HG03571 (cell line): ENCODE data around the gene ZNF821.
"Not testable (repeated sequence)": the region's sequence is repeated elsewhere in the genome, so short reads cannot be mapped to it uniquely, and the experiment has no call there.

ENCODE experiments used
- ATAC-seq: cut with Tn5 transposase; IDR thresholded peaks from one replicate; pipeline ENCODE4 v1.9.1; 2021; ENCODE audit not compliant: unreplicated experiment

ZNF821 gene, protein sequence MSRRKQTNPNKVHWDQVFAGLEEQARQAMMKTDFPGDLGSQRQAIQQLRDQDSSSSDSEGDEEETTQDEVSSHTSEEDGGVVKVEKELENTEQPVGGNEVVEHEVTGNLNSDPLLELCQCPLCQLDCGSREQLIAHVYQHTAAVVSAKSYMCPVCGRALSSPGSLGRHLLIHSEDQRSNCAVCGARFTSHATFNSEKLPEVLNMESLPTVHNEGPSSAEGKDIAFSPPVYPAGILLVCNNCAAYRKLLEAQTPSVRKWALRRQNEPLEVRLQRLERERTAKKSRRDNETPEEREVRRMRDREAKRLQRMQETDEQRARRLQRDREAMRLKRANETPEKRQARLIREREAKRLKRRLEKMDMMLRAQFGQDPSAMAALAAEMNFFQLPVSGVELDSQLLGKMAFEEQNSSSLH

DNA sequence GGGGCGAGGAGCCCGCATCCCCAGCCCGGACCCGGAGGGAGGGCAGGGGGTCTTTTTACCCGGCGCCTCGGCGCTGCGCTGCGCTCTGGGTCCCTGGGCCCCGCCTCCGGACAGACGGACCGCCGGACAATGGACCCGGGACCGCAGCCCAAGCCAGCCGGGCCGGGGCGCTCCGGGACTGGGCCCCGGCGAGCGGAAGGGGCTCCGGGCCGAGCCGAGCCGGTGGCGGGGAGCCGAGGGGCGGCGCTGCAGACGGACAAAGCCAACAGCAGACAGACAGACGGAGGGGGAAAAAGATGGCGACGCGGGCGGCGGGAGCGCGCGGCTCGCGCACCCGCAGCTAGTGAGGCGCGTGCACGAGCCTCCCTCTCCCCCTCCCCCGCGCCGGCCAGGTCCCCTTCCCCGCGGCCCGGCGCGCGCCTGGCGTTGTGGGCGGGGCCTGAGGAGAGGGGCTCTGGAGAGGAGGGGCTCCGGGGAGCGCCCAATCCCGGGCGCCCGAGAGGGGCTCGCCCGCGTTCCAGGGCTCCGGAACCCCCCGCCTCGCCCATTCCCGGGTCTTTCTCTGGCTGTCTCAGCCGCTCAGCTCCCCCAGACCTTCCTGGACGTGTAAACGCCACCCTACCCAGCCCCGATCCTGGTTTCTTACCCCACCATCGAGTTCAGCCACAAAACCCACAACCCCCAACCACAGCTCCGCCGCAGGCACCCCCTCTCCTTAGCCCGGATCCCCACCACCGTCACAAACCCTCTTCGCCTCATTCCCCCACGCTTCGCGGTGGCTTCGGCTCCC is at the start of gene ZNF821:
Gene ZNF821 (minus strand): TSS at position 334 of the 790 bp plus-strand sequence. CDS start 4,236 bp downstream, outside the sequence.
- no peak for ATAC-seq

DNA sequence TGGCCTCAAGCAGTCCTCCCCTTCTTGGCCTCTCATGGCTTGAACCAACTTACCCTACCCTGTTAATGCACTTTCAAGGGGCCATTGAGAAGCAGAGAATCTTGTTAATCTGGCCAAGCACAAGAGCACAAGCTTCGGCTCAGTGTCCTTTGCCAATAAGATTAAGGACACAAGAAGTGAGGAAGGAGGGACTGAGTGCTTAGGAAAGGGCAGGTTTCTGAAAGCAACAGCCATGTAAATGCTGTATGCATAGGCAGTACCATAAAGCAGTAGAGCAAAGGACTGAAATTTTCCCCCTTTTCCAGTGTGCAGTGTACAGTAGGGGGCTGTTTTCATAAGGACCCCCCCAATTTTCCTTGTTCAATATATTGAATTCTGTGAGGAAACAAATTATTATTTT is 49.0 kb upstream of the ZNF821 start:
- ATAC-seq = no peak

DNA sequence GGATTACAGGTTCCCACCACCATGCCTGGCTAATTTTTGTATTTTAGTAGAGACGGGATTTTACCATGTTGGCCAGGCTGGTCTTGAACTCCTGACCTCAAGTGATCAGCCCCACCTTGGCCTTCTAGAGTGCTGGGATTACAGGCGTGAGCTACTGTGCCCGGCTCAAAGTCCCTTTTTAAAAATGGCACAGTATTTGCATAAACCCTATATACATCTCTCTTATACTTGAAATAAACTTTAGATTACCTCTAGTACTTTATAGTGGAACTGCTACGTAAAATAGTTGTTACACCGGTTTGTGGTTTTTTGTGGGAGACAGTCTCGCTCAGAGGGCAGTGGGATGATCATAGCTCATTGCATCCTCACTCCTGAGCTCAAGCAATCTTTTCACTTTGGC is 47.6 kb upstream of the ZNF821 start:
- no peak for ATAC-seq

DNA sequence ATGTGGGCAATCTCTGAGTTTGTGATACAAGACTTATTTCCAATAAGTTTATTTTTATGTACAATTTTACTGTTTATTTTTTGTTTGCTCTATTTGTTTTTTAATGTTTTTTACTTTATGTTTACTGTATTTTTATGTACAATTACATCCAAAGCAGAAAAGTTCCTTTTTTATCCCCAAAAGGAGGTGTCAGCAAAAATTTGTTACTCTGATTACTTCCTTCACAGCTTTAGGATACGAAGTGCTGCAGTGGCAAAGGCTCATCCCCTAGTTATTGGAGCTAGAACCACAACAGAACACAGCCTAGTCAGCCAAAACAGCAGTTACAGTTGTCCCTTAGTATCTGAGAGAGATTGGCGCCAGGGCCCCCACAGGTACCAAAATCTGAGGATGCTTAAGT is 47.0 kb upstream of the ZNF821 start:
- no peak for ATAC-seq

DNA sequence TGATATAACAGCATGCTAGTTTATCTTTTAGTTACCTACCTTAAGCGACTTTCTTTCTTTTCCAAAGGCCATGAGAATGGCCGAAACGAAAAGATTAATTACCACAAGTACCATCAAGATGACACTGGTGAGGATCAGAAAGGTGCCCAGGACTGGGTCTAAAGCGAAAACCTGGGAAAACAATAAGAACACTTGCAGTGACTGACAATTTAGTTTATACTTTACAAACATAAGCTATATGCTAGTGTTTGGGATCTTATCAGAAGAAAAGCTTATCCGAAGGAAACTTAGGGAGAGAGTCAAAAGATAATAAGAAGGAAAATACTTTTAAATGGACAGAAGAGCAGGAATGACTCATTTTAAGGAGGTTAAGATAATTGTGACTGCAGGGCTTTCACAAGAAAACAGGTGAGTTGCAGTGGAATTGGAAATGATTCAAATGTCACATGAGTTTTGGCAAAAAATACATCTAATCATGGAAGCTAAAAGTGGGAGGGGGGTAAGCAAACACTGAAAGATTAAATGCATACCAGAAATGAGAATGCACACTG is 46.1 kb upstream of the ZNF821 start:
- ATAC-seq = no peak

DNA sequence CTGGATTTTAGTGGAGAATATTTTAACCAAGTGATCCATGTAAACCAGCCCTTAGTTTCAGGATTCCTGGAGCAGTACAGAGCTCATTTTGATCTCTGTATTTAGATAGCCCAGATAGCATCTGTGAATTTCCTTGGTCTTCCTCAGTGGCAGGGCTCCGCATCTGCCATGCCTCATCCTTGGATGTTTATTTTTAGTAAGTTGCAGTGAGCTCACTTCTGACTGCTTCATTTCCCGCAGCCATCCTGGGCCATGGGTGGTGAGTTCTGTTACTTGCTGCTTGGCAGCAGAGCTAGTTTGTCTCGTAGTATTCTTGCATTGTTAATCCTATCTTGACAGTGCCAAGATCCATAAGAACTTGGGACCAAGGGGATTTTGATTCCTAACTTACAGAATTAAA is 45.1 kb upstream of the ZNF821 start:
- ATAC-seq = no peak

DNA sequence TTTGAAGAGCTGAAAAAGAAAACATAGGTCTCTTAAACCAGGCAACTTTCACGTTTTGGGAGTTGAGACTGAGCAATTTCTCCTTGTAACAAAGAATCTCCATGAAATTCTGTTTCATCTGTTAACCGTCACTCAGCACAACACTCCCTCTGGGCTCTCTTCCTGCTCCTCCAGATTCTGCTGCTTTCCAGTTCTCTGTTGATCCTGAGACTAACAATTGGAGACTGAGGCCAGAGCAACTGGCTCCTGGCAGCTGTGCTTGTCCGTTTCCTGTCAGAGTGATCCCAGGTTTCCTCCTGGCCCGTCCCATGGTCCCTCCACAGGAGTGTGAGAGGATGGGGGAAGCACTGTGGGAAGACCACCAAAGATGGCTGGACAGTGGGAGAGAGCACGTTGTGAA is 43.8 kb upstream of the ZNF821 start:
- no peak for ATAC-seq

DNA sequence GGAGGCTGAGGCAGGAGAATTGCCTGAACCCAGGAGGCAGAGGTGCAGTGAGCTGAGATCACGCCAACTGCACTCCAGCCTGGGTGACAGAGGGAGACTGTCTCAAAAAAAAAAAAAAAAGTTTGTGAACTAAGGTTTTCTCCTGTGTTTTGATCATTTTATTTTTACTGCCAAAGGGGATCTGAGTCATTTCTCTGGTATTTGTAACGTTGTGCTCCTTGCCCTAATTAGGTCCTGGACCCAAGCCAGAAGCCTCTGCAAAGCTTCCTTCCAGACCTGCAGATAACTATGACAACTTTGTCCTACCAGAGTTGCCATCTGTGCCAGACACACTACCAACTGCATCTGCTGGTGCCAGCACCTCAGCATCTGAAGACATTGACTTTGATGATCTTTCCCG is 43.4 kb upstream of the ZNF821 start:
- ATAC-seq = no peak

DNA sequence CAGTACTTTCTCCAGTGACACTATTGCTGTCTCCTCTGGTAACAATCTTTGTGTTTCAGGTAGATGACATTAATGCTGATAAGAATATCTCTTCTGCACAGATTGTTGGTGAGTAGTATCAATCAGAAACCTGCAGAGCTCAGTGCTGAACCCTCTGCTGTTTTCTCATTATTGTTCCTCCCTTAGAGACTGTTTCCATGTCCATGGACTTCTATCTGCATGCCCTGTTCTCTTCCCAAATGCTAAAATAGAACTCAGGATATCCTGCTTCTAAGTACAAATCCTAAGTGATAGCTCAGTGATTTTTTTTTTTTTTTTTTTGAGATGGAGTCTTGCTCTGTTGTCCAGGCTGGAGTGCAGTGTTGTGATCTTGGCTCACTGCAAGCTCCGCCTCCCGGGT is 40.7 kb upstream of the ZNF821 start:
- no peak for ATAC-seq

DNA sequence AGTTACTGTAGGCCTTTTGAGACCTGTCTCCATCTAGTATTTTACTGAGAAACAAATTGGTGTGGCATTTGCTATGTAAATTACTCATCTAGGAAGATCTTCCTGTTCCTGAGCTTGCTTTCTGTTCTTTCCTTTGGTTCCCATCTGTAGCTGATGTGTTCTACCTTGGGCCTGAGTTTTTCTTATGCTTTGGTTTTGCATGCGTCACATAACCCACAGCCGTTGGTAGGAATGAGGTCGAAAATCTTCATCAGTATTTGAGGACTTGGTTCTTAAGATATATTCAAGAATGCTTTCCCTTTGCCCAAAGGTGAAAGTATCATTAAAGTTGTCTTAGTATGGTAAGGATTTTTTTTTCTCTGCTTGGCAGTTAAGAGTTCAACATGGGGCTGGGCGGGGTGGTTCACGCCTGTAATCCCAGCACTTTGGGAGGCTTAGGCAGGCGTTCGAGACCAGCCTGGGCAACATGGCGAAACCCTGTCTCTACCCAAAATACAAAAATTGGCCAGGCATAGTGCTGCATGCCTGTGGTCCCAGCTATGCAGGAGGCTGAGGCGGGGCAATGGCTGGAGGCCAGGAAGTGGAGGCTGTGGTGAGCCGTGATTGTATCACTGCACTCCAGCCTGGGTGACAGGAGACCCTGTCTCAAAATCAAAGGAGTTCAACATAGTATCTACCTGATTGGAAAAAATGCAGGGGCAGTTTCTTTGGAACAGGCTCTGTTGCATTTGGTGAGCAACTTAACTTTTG is 40.1 kb upstream of the ZNF821 start:
- ATAC-seq = no peak

DNA sequence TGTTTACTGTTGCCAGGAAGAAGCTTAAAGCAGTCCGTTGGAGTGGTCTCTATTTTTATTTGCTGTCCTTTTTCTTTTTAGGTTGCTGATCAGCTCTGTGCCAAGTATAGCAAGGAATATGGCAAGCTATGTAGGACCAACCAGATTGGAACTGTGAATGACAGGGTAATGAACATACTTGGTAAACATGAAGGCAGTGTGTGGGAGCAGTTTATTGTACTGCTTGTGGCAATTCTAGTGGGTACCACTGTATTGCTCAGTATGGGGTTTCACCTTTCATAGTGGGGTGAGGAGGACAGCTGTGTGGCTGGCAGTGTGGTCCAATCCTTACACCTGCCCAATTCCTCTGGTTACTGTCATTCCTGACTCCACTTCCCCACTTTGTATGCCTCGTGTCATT is 36.7 kb upstream of the ZNF821 start:
- no peak for ATAC-seq

DNA sequence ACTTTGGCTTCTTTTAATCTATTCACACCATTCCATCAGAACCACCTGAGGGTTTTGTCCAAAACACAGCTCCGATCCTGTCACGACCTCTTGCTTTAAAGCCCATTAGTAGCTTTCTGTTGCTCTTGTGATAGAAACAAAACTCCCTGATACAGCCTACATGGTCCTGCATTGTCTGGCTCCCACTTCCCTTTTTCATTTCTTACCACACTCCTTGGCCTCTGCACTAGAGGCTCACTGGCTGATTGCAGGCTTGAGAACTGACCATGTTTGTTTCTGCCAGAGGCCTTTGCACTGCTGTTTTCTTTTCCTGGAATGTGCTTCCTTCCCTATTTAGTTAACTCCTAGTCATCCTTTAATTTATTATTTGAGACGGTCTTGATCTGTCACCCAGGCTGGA is 35.1 kb upstream of the ZNF821 start:
- ATAC-seq = peak; percentile 92

DNA sequence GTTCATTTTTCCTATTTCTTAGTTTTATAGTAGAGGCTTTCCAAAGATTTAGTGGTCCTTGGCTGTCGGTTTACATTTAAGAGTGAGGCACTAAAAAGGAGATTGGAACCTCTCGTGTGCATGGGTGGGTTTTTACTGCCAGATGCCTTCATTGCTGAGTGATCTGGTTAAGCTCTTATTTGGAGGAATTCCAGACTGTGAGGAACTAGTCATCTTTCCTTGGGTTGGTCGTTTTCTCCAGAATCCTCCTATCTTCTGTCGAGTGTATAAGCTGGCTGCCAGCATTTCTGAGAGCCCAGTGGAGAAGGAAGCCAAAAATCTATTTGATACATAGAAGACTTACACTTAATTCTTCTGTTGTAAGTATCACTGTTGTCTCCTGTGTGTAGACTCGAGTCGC is 33.9 kb upstream of the ZNF821 start:
- ATAC-seq = no peak

DNA sequence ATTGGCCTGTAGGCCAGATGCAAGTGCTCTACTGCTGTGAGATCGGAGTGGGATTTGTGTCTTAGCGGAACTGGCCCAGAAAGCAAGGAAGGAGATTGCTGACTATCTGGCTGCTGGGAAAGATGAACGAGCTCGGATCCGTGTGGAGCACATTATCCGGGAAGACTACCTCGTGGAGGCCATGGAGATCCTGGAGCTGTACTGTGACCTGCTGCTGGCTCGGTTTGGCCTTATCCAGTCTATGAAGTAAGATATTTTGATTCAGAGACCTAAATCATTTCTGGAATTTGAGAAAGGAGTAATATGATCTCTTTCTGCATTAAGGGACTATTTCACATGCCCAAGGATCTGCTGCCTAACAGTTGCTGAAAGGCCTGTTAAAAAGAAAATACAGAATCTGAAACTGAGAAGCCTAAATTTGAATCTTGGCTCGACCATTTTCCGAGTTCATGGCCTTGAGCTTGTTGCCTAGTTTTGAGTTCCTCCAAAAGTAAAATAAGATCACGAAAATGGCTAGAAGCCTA is 32.5 kb upstream of the ZNF821 start:
- no peak for ATAC-seq

DNA sequence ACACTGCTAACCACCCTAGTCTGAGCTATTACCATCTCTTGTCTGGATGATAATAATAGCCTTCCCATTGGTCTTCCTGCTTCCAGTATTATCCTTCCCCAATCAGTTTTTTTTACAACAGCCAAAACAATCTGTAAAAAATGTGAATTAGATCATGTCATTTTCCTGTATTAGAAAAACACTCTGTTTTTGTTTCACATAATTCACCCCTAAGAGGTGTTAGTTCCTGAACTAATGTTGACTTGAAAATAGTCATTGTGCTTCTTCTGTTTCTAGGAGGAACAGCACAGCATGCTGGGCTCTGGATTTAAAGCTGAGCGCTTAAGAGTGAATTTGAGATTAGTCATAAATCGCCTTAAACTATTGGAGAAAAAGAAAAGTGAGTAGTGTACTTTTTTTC is 31.4 kb upstream of the ZNF821 start:
- ATAC-seq = no peak

DNA sequence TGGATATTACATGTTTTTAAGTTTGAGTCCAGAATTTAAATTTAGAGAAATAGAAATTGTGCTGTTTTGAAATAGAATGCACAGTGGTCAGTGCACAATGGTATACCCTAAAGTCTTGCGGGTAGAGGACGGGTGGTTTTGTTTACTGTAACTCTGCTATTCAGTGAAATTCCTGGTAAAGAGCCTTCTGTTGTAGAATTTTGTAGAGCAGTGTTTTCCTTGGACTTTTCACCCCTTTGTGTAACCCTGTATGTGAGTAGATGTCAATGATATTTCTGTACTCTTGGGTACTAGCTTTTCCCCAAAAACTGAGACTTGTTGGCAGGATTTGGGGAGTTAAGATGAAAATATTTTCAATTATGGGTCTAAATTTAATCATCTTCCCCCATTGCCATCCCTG is 30.8 kb upstream of the ZNF821 start:
- no peak for ATAC-seq

DNA sequence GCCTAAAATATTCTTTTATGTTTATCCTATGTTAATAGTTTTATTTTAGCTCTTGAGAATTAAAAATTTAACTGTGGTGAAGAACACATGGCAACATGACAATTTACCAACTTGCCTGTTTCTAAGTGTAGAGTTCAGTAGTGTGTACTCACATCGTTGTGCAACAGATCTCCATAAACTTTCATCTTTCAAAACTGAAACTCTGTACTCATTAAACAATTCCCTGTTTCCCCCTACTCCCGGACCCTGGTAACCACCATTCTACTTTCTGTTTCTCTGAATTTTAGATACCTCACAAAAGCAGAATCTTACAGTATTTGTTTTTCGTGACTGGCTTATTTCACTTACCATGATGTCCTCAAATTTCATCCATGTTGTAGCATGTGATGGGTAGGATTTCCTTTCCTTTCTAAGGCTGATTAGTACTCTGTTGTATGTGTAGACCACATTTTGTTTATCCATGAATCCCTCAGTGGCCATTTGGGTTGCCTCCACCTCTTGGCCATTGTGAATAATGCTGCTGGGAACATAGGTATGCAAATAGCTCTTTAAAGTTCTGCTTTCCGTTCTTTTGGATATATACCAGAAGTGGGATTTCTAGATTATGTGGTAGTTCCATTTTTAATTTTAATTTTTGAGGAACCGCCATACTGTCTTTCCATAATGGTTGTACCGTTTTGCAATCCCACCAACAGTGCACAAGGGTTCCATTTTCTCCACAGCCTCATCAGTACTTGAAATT is 28.7 kb upstream of the ZNF821 start:
- ATAC-seq = no peak

DNA sequence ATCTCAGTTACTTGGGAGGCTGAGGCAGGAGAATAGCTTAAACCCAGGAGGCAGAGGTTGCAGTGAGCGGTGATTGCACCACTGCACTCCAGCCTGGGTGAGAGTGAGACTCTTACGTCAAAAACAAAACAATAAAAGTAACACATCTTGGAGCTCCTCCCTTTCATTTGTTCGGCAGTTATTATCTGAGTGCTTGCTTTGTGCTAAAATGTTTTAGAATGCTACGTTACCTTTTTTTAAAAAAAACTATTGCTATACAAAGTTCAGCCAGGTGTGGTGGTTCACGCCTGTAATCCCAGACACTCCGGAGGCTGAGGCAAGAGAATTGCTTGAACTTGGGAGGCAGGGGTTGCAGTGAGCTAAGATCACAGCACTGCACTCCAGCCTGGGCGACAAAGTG is 27.1 kb upstream of the ZNF821 start:
- ATAC-seq = no peak

DNA sequence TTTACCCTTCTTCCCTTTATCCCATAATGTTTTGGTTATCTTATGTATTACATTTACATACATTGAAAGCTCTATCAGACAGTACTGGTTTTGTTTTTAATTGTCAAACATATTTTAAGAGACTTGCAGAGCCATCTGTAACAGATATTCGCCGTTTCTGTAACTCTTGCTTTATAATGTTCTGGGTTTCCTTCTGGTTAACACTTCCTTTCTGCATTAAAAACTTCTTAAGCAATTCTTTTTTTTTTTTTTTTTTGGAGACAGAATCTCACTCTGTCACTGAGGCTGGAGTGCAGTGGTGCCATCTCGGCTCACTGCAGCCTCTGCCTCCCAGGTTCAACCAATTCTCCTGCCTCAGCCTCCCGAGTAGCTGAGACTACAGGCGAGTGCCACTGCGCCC is 21.8 kb upstream of the ZNF821 start:
- not testable (repeated sequence) for ATAC-seq

DNA sequence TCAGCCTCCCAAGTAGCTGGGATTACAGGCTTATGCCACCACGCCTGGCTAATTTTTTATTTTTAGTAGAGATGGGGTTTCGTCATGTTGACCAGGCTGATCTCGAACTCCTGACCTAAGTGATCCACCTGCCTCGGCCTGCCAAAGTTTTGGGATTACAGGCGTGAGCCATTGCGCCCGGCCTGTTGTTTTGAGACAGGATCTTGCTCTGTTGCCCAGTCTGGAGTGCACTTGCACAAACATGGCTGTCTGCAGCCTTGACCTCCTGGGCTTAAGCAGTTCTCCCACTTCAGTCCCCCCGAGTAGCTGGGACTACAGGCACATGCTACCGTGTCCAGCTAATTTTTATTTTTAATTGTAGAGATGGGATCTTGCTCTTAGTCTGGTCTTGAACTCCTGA is 20.3 kb upstream of the ZNF821 start:
- no peak for ATAC-seq
